Measurements from ENCODE around the gene DNAH14. TPM values are rescaled to one million over a fixed set of nuclear protein-coding genes. Genes with fewer than 3 reads are reported as not detected.

Gene DNAH14
- total RNA-seq, 8 experiments from 2014 or later = 19.3 to 153 (median 52.7) TPM

DNA sequence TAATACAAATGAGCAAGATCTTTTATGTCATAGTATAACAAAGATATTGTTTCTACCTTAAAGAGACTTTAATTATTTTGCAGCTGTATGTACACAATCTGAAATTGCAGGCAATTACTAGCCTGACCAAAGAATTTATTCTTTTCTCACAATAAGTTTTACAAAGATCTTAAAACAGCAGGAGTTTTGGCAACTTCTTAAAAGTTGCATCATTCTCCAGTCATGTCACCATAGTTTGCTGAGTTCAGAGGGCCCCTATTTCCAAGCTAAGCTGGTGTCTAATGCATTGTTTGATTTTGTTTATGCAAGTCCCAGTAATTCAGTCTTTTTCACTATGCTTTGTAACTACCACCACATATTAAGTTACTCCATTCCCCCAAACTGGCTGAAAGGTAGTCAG, 114.8 kb downstream of the DNAH14 start:
- Histone ChIP-seq H3K4me3 (no peak overlapping the region), H3K27ac (no peak overlapping the region), H3K4me1 (replicated peaks in 1 of 2) (peaks cover 0 to 4% of the 10 kb centered on the region in 2 donors)
- in situ Hi-C loops (cut with MboI; ENCODE audit: low pct_unique_long_range_greater_than_20kb in 2 of 9, low sequenced_read_pairs in 9 of 9, unreplicated experiment in 9 of 9) = no loop called here
- peak in 2 of 8 experiments; percentile 40 to 64 for ATAC-seq (replicated peaks in 6 of 8)

DNA sequence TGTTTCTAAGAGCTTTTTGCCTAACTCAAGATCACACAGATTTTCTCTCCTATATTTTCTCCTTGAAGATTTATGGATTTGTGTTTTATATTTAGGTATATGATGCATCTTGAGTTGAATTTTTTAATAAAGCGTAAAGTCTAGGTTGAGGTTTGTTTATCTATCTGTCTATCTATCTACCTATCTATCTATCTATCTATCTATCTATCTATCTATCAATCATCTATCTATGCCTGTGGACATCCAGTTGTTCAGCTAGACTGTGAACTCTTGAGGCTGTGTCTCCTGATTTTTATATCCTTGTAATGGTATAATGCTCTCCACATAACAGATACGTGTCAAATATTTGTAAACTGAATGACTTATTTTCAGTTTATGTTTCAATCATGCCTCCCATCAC, 120.1 kb downstream of the DNAH14 start:
- 78 to 100% (median 98%) methylated on average over 1 to 2 of the region's 2 CpGs for WGBS, 10 experiments
- no peak for ATAC-seq (replicated peaks in 6 of 8)
- H3K4me3 ChIP-seq = no peak overlapping the region
- peaks cover 0 to under 1% of the 10 kb centered on the region in 2 donors for H3K4me1 ChIP-seq (replicated peaks in 1 of 2)
- no peak overlapping the region for H3K27ac ChIP-seq
- in situ Hi-C loops (cut with MboI; ENCODE audit: low pct_unique_long_range_greater_than_20kb in 2 of 9, low sequenced_read_pairs in 9 of 9, unreplicated experiment in 9 of 9) = no loop called here

- 21 to 100% (median 95%) methylated on average over 2 of the region's 2 CpGs for WGBS, 10 experiments
- H3K27ac ChIP-seq = no peak overlapping the region
- no peak overlapping the region for H3K4me3 ChIP-seq
- no peaks in the 10 kb centered on the region for H3K4me1 ChIP-seq (replicated peaks in 1 of 2)
- in situ Hi-C loops (cut with MboI; ENCODE audit: low pct_unique_long_range_greater_than_20kb in 2 of 9, low sequenced_read_pairs in 9 of 9, unreplicated experiment in 9 of 9) = no loop called here
- ATAC-seq (replicated peaks in 6 of 8) = no peak
Measured at GRCh38 chr1:225063722-225064121, 134.2 kb downstream of the DNAH14 start.

- no peak for ATAC-seq (replicated peaks in 6 of 8)
- in situ Hi-C loops (cut with MboI; ENCODE audit: low pct_unique_long_range_greater_than_20kb in 2 of 9, low sequenced_read_pairs in 9 of 9, unreplicated experiment in 9 of 9) = no loop called here
- WGBS, 10 experiments = 0 to 60% (median 41%) methylated on average over 2 of the region's 2 CpGs; no CpG with 5 or more reads in 1 of the 10 experiments
- Histone ChIP-seq H3K4me3 (no peak overlapping the region), H3K27ac (no peak overlapping the region), H3K4me1 (replicated peaks in 1 of 2) (no peaks in the 10 kb centered on the region)
Measured at GRCh38 chr1:225070972-225071371, 141.5 kb downstream of the DNAH14 start.

GRCh38 chr1:225097175-225097574, 167.7 kb downstream of the DNAH14 start:
- no peaks in the 10 kb centered on the region for H3K4me1 ChIP-seq (replicated peaks in 1 of 2)
- 3 to 91% (median 70%) methylated on average over 1 to 3 of the region's 3 CpGs for WGBS, 10 experiments
- in situ Hi-C loops (cut with MboI; ENCODE audit: low pct_unique_long_range_greater_than_20kb in 2 of 9, low sequenced_read_pairs in 9 of 9, unreplicated experiment in 9 of 9) = no loop called here
- no peak overlapping the region for H3K4me3 ChIP-seq
- no peak for ATAC-seq (replicated peaks in 6 of 8)
- no peak overlapping the region for H3K27ac ChIP-seq

- Histone ChIP-seq H3K4me3 (no peak overlapping the region), H3K27ac (no peak overlapping the region), H3K4me1 (replicated peaks in 1 of 2) (no peaks in the 10 kb centered on the region)
- no peak for ATAC-seq (replicated peaks in 6 of 8)
- in situ Hi-C loops (cut with MboI; ENCODE audit: low pct_unique_long_range_greater_than_20kb in 2 of 9, low sequenced_read_pairs in 9 of 9, unreplicated experiment in 9 of 9) = no loop called here
Measured at GRCh38 chr1:225111000-225111399, 181.5 kb downstream of the DNAH14 start.

DNA sequence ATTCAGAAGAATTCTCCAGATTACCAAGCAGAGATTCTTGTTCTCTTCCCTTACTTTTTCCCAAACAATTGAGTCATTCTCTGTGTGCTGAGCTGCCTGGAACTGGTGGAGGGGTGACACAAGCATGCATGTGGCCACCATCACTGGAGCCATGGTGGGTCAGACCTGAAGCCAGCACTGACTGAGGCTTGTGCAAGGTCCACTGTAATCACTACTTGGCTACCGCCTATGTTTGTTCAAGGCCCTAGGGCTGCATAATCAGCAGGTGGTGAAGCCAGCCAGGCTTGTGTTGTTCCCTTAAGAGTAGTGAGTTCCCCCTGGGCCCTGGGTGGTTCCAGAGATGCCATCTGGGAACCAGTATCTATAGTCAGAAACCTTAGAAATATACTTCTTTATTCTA, 183.8 kb downstream of the DNAH14 start:
- ATAC-seq (replicated peaks in 6 of 8) = no peak
- Histone ChIP-seq H3K4me3 (no peak overlapping the region), H3K27ac (no peak overlapping the region), H3K4me1 (replicated peaks in 1 of 2) (no peaks in the 10 kb centered on the region)
- in situ Hi-C loops (cut with MboI; ENCODE audit: low pct_unique_long_range_greater_than_20kb in 2 of 9, low sequenced_read_pairs in 9 of 9, unreplicated experiment in 9 of 9) = no loop called here
- 0 to 100% (median 44%) methylated on average over 1 of the region's 1 CpG; no CpG with 5 or more reads in 6 of the 10 experiments for WGBS, 10 experiments

GRCh38 chr1:225114354-225114990, 185.0 kb downstream of the DNAH14 start:
- in situ Hi-C loops (cut with MboI; ENCODE audit: low pct_unique_long_range_greater_than_20kb in 2 of 9, low sequenced_read_pairs in 9 of 9, unreplicated experiment in 9 of 9) = no loop called here
- Histone ChIP-seq H3K27ac (no peak overlapping the region), H3K4me3 (no peak overlapping the region), H3K4me1 (replicated peaks in 1 of 2) (no peaks in the 10 kb centered on the region)
- peak in 3 of 8 experiments; percentile 12 to 73 (median 24) for ATAC-seq (replicated peaks in 6 of 8)
- WGBS, 10 experiments = 75 to 100% (median 87%) methylated on average over 1 of the region's 1 CpG; no CpG with 5 or more reads in 4 of the 10 experiments

DNA sequence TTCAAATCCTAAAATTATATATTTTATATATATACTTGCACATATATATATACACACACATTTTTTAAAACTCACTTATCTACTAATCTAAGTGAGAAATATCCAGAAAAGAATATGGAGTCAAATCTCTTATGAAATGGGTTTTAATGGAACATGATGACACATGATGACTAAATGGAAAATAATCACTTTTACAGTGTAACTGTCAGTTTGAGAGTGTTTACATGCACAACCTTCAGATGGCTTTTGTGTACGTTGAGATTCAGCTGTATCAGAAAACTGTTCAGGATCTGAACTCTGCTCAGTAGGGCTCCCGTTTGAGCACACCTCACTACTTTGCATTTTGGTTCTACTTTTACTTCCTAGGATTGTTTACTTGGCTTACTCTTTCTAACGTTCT, 189.8 kb downstream of the DNAH14 start:
- Histone ChIP-seq H3K27ac (no peak overlapping the region), H3K4me3 (no peak overlapping the region), H3K4me1 (replicated peaks in 1 of 2) (no peaks in the 10 kb centered on the region)
- in situ Hi-C loops (cut with MboI; ENCODE audit: low pct_unique_long_range_greater_than_20kb in 2 of 9, low sequenced_read_pairs in 9 of 9, unreplicated experiment in 9 of 9) = no loop called here
- ATAC-seq (replicated peaks in 6 of 8) = no peak
- WGBS, 10 experiments = 13 to 100% (median 51%) methylated on average over 1 to 3 of the region's 3 CpGs; no CpG with 5 or more reads in 1 of the 10 experiments

- ATAC-seq (replicated peaks in 6 of 8) = peak in 1 of 8 experiments; percentile 41
- Histone ChIP-seq H3K4me3 (no peak overlapping the region), H3K4me1 (replicated peaks in 1 of 2) (no peaks in the 10 kb centered on the region), H3K27ac (no peak overlapping the region)
- in situ Hi-C loops (cut with MboI; ENCODE audit: low pct_unique_long_range_greater_than_20kb in 2 of 9, low sequenced_read_pairs in 9 of 9, unreplicated experiment in 9 of 9) = no loop called here
- 73 to 100% (median 90%) methylated on average over 2 of the region's 2 CpGs for WGBS, 10 experiments
Measured at GRCh38 chr1:225121095-225121494, 191.6 kb downstream of the DNAH14 start.

GRCh38 chr1:225131869-225132268, 202.4 kb downstream of the DNAH14 start:
- in situ Hi-C loops (cut with MboI; ENCODE audit: low pct_unique_long_range_greater_than_20kb in 2 of 9, low sequenced_read_pairs in 9 of 9, unreplicated experiment in 9 of 9) = no loop called here
- ATAC-seq (replicated peaks in 6 of 8) = no peak
- no peak overlapping the region for H3K27ac ChIP-seq
- H3K4me3 ChIP-seq = no peak overlapping the region
- 36 to 100% (median 100%) methylated on average over 1 of the region's 1 CpG; no CpG with 5 or more reads in 2 of the 10 experiments for WGBS, 10 experiments
- H3K4me1 ChIP-seq (replicated peaks in 1 of 2) = no peaks in the 10 kb centered on the region

GRCh38 chr1:225137976-225138375, 208.5 kb downstream of the DNAH14 start:
- in situ Hi-C loops (cut with MboI; ENCODE audit: low pct_unique_long_range_greater_than_20kb in 2 of 9, low sequenced_read_pairs in 9 of 9, unreplicated experiment in 9 of 9) = no loop called here
- Histone ChIP-seq H3K27ac (no peak overlapping the region), H3K4me3 (no peak overlapping the region), H3K4me1 (replicated peaks in 1 of 2) (no peaks in the 10 kb centered on the region)
- WGBS, 10 experiments = 18 to 100% (median 70%) methylated on average over 1 to 3 of the region's 3 CpGs; no CpG with 5 or more reads in 5 of the 10 experiments
- ATAC-seq (replicated peaks in 6 of 8) = no peak

GRCh38 chr1:225143001-225143400, 213.5 kb downstream of the DNAH14 start:
- no peak for ATAC-seq (replicated peaks in 6 of 8)
- in situ Hi-C loops (cut with MboI; ENCODE audit: low pct_unique_long_range_greater_than_20kb in 2 of 9, low sequenced_read_pairs in 9 of 9, unreplicated experiment in 9 of 9) = no loop called here
- no peaks in the 10 kb centered on the region for H3K4me1 ChIP-seq (replicated peaks in 1 of 2)

GRCh38 chr1:225146478-225146877, 217.0 kb downstream of the DNAH14 start:
- 40 to 76% (median 69%) methylated on average over 1 to 5 of the region's 5 CpGs; no CpG with 5 or more reads in 5 of the 10 experiments for WGBS, 10 experiments
- ATAC-seq (replicated peaks in 6 of 8) = no peak
- H3K27ac ChIP-seq = no peak overlapping the region
- in situ Hi-C loops (cut with MboI; ENCODE audit: low pct_unique_long_range_greater_than_20kb in 2 of 9, low sequenced_read_pairs in 9 of 9, unreplicated experiment in 9 of 9) = no loop called here
- no peaks in the 10 kb centered on the region for H3K4me1 ChIP-seq (replicated peaks in 1 of 2)
- no peak overlapping the region for H3K4me3 ChIP-seq

More at GRCh38 chr1:225143001-225143400, 213.5 kb downstream of the DNAH14 start:
- Histone ChIP-seq H3K4me3 (no peak overlapping the region), H3K27ac (no peak overlapping the region)

Measured in motor neuron (in vitro differentiated cells).